GM18508 (cell line): ENCODE results near the gene BRMS1L.

ENCODE experiments used
- ATAC-seq: cut with Tn5 transposase; IDR thresholded peaks from one replicate; pipeline ENCODE4 v1.9.1; 2021; ENCODE audit warnings: moderate number of reproducible peaks; ENCODE audit not compliant: insufficient read depth, unreplicated experiment

The BRMS1L gene

DNA sequence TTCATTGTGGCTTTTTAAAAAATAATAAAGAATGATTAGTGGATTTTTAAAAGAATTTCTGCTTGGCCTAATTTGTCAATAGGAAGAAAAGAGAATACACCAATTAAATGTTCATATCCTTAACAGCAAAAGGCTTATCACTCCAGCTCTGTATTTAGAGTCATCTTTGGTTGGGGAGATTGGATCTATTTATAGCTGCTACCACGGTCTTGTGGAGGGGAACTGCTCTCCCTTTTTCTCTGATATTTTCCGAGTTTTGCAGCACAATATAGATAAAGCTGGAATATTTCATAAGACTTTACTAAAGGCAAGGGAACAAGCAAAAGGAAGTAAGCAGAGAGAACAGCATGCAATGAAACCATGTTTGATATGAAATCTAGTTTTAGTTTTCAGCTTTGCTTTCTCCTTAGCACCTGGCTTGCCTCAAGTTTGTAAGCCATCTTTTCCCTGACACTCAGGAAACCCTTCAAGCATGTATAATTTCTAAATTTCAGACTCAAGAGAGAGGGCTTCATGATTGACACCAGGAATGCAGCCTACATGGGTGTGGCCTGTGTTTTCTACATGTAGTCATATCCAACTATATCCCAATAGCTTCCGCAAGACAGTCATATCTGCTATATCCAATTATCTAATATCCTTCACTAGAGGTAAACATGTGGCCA is 35.2 kb downstream of the BRMS1L start:
- peak; percentile 77 for ATAC-seq

DNA sequence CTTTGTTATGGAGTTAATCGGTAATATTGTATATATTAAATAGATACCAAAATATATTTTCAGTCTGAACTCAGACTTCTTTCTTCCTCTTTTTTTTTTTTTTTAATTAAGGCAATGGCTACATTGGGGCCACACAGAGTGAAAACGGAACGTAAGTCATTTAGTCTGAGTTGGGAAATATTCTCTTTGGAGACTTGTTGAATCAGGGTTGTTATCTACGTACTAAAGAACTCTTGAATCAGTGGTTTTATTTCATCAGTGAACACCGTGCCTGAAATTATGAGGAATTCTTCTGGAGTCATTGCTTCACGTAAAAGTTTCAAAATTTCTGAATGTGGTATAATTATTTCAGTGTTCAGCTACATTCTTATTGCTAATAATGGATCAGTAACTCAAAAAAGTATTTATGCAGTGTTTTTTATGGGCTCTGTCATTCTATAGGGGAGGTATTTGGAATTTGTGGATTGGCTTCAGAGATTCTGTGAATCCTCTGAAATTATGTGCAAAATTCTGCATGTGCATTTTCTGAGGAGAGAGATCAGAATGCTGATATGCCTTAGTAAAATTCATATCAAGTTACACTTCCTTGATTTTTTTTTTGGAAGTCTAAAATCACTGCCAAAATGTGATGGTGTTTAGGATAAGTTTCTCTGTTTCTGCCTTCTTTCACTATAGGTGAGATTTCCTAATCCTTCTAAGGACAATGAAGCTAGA is 39.6 kb downstream of the BRMS1L start:
- ATAC-seq = no peak

DNA sequence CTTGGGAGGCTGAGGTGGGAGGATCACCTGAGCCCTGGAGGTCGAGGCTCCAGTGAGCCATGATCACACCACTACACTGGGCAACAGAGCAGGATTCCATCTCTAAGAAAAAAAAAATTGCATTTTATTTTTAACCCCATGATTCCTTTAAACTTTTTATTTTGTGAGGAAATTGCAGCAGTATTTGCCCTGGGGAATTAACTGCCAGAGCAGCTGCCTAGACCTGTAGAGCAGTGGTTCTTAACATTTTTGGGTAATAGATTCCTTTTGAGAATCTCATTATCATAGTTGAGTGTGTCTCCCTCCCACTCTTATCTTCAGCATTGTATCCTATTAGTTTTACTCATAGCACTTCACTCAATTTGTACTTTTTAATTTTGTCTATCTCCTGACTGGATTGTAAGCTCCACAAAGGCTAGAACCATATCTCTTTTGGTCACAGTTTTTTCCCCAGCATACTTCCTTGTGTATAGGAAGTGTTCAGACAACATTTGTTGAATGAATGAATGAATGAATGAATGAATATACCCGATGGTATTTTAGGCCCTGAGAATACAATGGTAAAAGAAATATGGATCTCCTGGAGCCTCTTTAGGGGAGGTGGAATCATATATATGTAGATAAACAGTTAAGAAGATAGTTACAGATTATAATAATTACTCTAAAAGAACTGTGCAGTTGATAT is 40.6 kb downstream of the BRMS1L start:
- ATAC-seq = no peak

DNA sequence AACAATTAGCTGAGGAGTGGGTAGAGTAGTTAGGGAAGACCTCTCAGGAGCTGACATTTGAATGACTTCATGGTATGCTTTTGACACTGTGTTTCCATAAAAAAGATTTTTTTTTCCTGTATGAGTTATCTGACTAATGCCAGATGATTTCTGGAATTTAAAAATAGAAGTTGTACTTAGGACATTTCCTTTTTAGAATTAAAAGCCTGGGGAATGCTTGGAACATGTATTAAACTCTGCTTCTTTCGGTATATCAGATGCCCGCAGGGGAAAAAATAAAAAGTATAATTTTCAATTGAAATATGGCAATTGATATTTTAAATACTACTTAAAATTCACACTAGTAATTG is 41.1 kb downstream of the BRMS1L start:
- no peak for ATAC-seq

DNA sequence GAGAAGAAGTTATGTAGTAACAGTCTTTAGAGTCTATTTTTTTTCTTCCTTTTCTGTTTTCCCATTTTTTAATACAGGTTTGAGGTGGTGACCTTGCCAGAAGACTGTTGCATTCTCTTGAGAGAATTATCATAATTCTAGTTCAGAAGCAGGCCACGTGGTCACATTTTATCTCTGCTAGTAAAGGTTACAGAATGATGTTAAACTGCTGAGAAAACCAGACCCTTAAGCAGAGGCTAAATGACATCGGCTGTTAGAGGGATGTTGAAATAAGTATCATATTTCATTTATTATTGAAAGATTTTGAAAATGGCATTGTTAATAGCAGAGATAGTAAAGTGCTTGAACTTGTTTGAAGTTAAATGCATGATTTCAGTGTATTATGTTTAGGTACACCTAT is 49.2 kb downstream of the BRMS1L start:
- ATAC-seq = no peak

DNA sequence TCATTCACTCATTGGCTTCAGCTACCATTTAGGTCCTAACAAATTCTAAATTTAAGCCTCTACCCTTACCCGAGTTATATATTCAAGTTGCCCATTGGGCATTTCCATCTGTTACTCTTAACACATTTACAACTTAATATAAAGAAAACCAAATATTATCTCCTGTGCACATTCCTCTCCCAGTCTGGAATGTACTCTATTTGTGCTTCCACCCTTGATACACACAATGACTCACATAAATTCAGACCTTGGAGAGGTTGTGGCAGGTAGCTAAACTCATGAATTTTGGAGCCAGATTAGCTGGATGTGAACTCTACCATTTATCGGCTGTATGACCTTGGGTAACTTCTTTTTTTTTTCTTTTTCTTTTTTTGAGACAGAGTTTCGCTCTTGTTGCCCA is 51.1 kb downstream of the BRMS1L start:
- ATAC-seq = no peak

DNA sequence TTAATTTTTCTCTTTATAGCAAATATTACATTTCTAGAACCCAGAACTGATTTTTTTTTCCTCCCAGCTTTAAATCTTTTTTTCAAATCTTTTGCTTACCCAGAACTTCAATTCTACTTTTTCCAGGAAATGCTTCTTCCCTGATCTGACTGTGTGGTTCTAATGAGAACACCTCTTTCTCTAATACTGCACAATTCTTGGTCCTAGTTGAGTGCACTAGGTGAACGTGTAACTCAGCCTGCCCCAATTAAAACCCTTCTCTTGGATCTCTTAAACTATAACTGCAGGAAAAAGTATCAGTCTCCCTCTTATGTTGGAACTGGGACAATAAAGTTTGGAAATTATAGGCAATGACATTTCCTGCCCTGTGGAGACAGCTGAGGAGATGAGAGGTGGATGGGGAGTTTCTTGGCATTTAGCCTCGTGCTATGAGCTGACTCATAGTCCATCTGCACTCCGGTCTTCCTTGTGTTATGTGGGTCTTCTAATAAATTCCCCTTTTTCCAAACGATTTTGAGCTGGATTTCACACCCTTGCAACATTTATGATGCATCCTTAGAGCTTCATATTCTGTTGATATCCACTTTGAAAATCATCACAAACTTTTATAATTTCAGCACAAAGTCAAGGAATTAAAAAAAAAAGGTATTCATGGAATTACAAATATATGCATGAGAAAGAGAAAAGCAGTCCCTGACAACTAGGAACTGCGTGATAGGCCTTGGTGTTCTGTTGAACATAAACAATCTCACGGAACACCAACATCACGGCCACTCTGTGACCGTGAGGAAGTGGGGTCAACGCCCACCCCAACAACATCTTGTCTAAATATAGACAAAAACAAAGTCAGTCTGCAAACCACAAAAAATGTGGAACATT is 52.4 kb downstream of the BRMS1L start:
- no peak for ATAC-seq

DNA sequence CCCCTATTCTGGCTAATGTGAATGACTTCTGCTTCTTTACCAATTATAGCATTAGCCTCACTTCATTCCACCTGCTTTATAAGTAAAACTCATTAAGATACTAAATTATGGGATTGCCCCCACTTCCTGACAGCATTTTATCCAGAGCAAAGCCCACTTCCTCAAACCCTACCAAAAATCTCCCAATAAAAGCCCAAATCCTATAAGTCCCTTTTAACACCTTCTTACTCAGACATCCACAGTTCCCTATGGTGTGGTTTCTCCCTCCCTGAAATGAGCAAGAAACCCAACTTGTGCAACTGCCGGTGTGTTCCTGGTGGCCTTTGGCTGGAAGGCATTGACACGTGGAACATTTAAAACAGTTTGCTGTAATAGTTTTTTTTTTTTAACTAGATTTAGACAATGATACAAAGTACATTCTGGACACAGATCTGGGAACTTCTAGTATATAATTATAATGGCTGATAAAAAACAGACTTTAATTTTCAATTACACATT is 53.1 kb downstream of the BRMS1L start:
- ATAC-seq = no peak

DNA sequence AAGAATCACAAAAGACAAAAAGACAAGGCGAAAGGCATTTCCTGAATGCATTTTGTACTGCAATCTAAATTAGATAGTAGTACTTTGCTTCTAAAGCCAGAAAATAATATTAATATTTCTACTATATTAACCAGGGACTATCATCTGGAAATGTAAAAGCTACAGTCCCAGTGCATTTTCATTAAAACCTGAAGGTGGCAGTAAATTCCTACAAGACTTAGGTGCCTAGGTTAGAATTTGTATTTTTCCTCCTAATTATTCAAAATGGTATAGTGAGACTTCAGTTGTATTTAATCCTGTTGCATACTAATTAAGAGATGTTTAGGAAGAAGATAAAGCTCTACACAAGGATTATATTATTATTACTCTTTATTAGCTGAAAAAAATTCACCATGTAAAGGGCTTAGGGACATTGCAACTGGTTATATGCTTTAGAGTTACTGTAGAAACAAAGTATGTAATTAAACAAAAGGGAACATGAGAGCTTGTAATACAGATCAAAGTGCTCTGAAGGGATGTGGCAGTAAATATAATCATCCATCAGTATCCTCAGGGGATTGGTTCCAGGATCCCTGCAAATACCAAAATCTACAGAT is 53.6 kb downstream of the BRMS1L start:
- ATAC-seq = no peak

DNA sequence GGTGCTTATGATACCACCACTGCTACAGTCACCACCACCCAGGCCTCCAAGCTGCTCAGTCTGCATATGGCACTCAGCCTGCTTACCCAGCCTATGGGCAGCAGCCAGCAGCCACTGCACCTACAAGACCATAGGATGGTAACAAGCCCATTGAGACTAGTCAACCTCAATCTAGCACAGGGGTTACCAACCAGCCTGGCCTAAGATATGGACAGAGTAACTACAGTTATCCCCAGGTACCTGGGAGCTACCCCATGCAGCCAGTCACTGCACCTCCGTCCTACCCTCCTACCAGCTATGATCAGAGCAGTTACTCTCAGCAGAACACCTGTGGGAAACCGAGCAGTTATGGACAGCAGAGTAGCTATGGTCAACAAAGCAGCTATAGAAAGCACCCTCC is 55.1 kb downstream of the BRMS1L start:
- no peak for ATAC-seq

DNA sequence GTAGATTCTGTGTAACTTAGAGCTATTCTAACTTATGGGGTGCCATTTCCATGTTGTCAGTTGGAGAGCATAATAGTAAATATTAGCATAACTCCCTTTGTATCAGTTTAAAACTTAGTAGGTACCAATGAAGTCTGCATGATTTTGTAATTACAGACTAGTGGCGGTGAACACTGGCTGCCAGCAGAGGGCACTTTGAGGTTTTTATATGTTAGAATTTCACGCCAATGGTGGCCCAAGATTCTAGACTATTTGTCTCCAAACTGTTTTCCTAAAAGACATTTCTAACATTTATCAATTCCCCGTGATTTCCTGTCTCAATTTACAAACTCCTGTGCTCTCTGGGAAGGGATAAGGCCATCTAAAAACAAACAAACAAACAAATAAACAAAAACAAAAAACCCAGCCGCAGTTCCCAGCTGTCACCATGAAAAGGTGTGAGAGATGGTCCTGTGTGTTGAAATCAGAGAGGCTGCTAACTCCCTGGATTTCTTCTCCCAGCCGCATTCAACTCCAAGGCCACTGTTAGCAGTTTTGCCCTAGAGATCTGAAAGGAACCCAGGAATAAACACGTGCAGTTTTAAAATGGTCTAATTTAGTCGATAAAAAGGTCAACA is 57.6 kb downstream of the BRMS1L start:
- ATAC-seq = no peak

DNA sequence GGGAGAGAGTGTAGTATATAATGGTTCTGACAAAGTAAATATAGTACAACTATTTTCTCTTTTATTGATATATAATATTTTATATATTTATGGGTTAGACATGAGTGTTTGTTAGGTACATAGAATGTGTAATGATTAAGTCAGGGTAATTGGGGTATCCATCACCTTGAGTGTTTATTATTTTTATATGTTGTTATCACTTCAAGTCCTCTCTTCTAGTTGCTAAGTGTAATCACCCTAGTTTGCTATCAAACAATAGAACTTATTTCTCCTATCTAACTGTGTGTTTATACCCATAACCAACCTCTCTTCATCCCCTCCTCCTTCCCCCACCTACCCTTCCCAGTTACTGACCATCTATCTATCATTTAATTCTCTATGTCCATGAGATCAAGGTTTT is 64.2 kb downstream of the BRMS1L start:
- no peak for ATAC-seq

DNA sequence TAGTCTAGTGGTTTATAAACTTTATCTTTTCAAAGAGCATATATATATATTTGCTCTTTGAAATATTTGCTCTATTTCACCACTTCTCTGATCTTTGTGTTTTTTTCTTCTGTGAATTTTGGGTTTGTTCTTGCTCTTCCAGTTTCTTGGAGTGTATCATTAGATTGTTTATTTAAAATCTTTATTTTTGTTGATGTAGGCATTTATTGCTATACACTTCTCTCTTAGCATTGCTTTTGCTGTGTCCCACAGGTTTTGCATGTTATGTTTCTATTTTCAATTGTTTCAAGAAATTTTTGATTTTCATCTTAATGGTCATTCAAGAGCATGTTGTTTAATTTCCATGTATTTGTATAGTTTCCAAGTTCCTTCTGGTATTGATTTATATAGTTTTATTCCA is 69.1 kb downstream of the BRMS1L start:
- ATAC-seq = no peak

DNA sequence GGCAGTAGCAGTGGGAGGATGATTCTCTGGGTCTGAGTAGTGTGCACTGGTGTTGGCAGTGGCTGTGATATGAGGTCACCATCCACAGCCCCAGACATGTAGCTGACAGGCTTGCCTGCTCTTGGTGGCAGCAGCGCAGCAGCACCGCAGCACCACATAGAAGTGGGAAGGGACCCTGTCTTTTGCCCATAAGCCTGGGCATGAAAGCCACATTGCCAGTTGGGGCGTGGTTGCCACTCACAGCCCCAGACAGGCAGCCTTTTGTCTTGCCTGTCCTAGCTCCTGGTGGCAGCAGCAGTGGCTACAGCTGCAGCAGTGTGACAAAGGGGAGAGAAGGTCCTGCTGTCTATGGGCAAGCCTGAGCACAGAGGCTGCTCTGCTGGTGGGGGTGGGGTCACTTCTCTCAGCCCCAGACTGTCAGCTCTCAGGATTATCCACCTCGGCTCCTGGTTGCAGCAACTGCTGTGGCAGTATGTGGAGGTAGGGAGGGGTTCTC is 71.5 kb downstream of the BRMS1L start:
- no peak for ATAC-seq

DNA sequence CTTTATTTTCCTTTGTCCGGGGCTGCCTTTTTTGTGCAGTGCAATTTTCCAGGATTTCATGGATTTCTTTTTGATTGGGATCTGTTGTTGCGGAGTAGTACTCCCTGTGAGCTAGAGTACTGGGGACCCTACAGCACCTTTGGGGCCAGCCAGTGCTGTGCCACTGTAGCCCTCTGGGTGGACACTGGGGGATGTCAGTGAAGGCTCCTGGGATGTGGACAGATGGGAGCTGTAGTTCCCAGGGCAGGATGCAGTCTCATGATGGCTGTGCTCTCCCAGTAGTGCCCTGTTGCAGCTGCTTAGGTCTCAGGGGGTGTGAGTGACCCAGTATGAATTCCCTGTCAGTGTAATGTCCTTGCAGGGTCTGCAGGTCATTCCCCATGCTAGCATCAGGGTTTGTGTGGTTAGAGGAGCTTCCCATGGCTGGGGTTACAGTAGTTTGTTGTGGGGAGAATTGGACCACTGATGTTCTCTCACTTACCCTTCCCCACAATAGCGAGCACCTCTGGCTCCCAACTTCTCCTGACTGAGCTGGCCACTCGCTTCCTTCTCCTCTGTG is 72.2 kb downstream of the BRMS1L start:
- no peak for ATAC-seq

DNA sequence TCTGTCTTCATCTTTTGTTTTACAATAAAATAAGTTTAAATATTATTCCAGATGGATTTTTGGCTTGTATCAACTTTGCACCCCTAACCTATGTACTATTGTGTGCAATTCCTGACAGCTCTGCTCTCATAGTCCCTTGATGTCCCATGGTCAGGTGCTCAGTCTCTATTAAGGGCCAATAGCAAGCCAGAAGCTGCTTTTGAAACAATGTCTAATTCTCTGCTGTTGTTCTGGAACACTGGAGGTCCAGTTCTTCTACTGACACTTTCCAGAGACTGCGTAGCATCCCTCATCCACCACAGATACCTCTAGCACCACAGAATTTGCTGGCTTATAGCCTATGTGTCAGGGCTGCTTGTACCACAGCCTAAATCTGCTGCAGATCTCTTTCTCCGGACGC is 74.6 kb downstream of the BRMS1L start:
- no peak for ATAC-seq

DNA sequence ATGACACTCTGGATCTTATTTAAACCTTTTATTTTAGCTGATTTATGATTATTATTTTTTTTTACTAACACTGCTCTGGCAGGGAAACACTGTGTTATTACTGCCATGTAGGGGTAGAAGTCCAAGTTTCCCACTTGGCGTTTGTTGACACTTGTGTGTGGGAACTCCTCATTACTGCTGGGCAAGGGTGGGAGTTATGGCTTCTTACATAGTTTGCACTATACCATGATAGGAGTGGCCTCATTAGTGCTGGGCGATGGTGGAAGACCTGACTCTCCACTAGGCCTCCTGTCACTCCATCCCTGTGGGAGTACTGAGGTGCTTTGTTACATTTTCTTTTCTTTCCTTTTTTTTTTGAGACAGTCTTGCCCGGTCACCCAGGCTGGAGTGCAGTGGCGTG is 83.5 kb downstream of the BRMS1L start:
- ATAC-seq = no peak

DNA sequence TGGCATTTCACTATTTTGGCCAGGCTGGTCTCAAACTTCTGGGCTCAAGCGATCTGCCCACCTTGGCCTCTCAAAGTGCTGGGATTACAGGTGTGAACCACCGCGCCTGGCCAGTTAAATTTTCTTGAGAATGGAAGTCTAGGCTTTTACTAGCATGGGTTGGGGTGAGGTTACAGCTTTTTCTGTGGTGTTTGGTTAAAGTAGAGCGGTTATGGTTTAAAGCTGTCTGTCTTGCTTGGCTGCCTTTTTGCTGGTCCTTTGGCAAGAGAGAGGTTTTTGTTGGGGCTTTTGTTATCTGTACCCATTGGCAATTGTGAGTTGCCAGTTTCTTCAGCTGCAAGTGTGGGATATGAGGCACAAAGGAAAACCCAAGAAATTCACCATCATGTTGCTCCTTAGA is 84.1 kb downstream of the BRMS1L start:
- no peak for ATAC-seq

DNA sequence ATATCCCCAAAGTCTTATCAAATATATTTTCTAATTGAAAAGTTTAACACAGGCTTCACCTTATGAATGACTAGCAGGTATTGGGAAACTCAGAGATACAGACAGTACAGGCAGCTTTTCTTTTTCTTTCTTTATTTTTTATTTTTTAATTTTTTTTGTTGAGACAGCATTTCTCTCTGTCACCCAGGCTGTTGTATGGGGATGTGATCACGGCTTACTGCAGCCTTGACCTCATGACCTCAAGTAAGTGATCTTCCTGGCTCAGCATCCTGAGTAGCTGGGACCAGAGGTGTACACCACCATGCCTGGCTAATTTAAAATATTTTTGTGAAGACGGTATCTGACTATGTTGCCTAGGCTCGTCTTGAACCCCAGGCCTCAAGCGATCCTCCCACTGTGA is 85.0 kb downstream of the BRMS1L start:
- ATAC-seq = no peak
